Epidermal melanocyte (primary cell): ENCODE data around the gene GLMP.

Experiments
- DNase-seq: peaks from one replicate; pipeline ENCODE4 v3.0.0; 2011; ENCODE audit warnings: low spot score; ENCODE audit not compliant: insufficient read length

The GLMP gene

GRCh38 chr1:156286061-156286460 lies 9.4 kb downstream of the GLMP start:
- no peak for DNase-seq

GRCh38 chr1:156285437-156285836 lies 10.0 kb downstream of the GLMP start:
- no peak for DNase-seq

GRCh38 chr1:156284757-156285156 lies 10.7 kb downstream of the GLMP start:
- no peak for DNase-seq

- no peak for DNase-seq
These were observed 11.4 kb downstream of the GLMP start, which contains the start of gene TMEM79 for GRCh38 chr1:156284112-156284511. Gene TMEM79 (plus strand): TSS chr1:156284325. CDS start chr1:156285227, 902 bp downstream.

GRCh38 chr1:156283521-156283920 lies 12.0 kb downstream of the GLMP start:
- no peak for DNase-seq

- peak; percentile 87 for DNase-seq
These were observed 12.8 kb downstream of the GLMP start, which contains the start of gene SMG5 for GRCh38 chr1:156282479-156283222. Gene SMG5 (minus strand): TSS chr1:156282825. CDS start chr1:156282680, 145 bp downstream.

GRCh38 chr1:156281693-156282478 lies 13.6 kb downstream of the GLMP start:
- no peak for DNase-seq

GRCh38 chr1:156281281-156281680 lies 14.2 kb downstream of the GLMP start:
- DNase-seq: no peak

- no peak for DNase-seq
These were observed 15.6 kb downstream of the GLMP start for GRCh38 chr1:156279837-156280236.

GRCh38 chr1:156276966-156277381 lies 18.5 kb downstream of the GLMP start:
- no peak for DNase-seq

GRCh38 chr1:156276532-156276931 lies 18.9 kb downstream of the GLMP start:
- no peak for DNase-seq

GRCh38 chr1:156270314-156270713 lies 25.2 kb downstream of the GLMP start:
- no peak for DNase-seq

- DNase-seq: no peak
These were observed 27.1 kb downstream of the GLMP start for GRCh38 chr1:156268336-156268735.

GRCh38 chr1:156266051-156266450 lies 29.4 kb downstream of the GLMP start:
- no peak for DNase-seq

GRCh38 chr1:156263288-156263655 lies 32.2 kb downstream of the GLMP start:
- DNase-seq: no peak

GRCh38 chr1:156262461-156263287 lies 32.8 kb downstream of the GLMP start:
- peak; percentile 28 for DNase-seq

- DNase-seq: no peak
These were observed 34.6 kb downstream of the GLMP start for GRCh38 chr1:156260896-156261295.

- no peak for DNase-seq
These were observed 35.7 kb downstream of the GLMP start for GRCh38 chr1:156259805-156260204.

GRCh38 chr1:156258859-156259258 lies 36.6 kb downstream of the GLMP start:
- no peak for DNase-seq

- DNase-seq: no peak
These were observed 37.8 kb downstream of the GLMP start for GRCh38 chr1:156257711-156258110.

GRCh38 chr1:156253634-156254033 lies 41.8 kb downstream of the GLMP start:
- DNase-seq: no peak

GRCh38 chr1:156251527-156251926 lies 44.0 kb downstream of the GLMP start:
- no peak for DNase-seq
